Testis (tissue), 2 donors: ENCODE data around the gene KDM2A.

ENCODE experiments used
- CTCF ChIP-seq, 3 experiments: fragments of 450-650 bp in 2 of 3; fragments of 200-600 bp in 1 of 3; sonication (generic) in 1 of 3; IDR thresholded peaks; one replicate each; pipeline ENCODE4 v1.5.1; 2016 to 2019; ENCODE audit warnings: antibody characterized with exemption in 3 of 3, mild to moderate bottlenecking in 2 of 3, moderate library complexity in 1 of 3
- POLR2A ChIP-seq: fragments of 450-650 bp; IDR thresholded peaks from one replicate; pipeline ENCODE4 v1.6.1; 2017; ENCODE audit warnings: antibody characterized with exemption, mild to moderate bottlenecking, moderate library complexity

DNA sequence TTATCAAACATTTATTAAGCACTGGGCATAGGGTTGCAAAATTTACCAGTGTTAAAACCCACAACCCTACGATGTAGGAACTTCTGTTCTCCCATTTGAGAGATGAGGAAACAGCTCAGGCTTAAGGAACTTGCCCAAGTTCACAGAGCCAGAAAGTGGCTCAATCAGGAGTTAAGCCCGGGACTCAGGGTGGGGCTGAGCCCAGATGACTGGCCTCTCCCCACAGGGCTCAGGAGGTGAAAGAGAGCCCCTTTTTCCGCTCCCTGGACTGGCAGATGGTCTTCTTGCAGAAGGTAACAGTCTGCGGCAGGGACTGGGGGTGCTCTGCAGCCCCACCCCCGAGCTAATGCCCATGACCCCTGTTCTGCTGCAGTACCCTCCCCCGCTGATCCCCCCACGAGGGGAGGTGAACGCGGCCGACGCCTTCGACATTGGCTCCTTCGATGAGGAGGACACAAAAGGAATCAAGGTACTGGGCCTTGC, 164.5 kb downstream of the KDM2A start:
- no peak for TF ChIP-seq CTCF (IDR thresholded peaks at IDR 0.05)
- no peak for TF ChIP-seq POLR2A
